COLO668 (cell line): Measurements from ENCODE around the gene DHFR.
"Not testable (repeated sequence)": the region's sequence is repeated elsewhere in the genome, so short reads cannot be mapped to it uniquely, and the experiment has no call there.

Source experiments
- DNase-seq: peaks from one replicate; lab custom pipeline; 2025; ENCODE audit not compliant: unreplicated experiment; lab: John Stamatoyannopoulos, UW

Gene DHFR

DNA sequence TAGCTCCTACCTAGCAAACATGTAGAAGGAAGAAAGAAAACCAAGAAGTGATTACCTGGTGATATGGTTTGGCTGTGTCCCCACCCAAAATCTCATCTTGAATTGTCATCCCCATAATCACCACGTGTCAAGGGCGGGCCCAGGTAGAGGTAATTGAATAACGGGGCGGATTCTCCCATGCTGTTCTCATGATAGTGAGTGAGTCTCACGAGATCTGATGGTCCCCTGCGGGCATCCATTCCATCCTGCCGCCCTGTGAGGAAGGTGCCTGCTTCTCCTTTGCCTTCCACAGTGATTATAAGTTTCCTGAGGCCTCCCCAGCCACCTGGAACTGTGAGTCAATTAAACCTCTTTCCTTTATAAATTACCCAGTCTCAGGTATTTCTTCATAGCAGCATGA is 57.3 kb downstream of the DHFR start:
- no peak for DNase-seq

DNA sequence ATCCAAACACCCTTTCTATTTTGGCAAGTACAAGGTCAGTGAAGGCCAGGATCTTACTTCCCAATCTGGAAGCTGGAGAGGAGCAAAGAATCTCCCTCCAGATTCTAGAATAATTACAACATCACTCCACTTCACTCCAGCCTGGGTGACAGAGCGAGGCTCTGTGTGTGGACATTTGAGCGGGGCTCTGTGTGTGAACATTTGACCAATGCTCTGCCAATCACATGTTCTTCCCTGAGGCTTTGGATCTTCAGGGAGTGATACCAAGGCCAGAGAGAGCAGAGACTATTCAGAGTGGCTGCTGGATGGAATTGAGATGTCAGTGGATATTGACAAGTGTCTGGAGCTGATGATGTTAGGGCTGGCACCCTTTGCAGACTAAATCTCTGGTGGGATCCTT is 60.0 kb downstream of the DHFR start:
- no peak for DNase-seq

DNA sequence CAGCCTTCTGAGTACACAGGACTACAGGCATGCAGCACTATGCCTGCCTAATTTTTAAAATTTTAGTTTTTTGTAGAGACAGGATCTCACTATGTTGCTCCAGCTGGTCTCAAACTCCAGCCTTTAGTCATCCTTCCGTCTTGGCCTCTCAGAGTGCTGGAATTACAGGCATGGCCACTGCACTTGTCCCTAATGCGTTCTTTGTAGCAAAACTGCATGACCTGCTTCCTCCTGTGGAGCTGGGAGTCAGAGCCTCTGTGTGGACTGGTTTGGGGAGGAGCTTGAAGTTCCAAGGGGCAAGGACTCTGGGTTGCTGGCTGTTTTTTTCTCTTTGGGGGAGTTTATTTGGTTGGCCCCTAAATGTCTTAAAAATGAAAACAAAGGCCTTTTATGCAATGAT is 62.0 kb downstream of the DHFR start:
- DNase-seq: no peak

DNA sequence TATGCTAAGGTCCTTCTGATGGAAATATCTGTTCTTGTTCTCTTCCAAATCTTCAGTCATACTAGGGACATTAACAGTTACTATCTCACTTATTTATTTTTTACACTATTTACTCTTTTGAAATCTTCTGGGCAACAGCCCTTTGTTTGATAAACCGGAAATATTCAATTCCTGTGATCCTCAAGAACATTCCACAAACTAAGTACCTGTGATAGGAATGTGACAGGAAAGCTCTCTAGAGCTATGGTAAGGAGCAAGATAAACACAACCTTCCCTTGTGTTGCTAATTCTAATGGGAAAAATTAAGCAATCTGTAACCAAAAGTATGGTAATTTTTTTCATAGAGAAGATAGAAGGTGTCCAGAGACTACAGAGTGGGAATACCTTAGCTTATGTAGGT is 62.7 kb downstream of the DHFR start:
- DNase-seq: no peak

DNA sequence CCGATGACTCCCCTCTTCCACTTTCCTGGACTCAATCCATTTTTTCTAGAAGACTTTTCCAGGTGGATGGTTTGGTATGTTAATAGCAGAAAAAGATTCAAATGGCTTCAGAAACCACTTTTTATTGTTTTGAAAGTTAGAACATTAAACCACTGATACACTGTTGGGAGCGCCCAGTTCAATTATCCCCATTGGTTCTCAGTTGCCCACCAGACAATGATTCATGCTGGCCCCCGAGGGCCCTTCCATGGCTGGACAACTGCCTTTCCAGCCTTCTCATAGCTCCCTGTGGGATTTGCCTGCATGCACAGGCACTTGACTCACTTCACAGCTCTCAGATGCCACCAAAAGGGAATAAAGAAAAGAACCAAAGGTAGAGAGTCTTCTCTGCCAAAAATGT is 63.4 kb downstream of the DHFR start:
- DNase-seq: no peak

DNA sequence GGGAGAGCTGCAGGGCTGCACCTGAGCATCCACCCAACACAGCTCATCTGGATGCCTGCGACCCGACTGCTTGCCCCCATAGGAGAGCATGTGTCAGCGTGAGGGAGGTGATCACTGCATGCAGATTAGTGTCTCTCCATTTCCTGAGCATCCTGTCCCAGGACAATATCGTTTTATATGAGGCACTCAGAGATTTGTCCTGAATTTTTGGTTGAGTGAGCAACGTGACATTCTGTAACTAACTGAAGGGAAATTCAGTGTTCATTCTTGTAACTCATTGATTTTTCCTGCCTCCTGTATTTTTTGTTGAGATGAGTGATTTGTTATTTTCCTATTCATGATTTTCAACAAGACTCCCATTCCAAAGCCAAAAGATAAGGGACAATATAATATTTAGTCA is 64.0 kb downstream of the DHFR start:
- DNase-seq: no peak

DNA sequence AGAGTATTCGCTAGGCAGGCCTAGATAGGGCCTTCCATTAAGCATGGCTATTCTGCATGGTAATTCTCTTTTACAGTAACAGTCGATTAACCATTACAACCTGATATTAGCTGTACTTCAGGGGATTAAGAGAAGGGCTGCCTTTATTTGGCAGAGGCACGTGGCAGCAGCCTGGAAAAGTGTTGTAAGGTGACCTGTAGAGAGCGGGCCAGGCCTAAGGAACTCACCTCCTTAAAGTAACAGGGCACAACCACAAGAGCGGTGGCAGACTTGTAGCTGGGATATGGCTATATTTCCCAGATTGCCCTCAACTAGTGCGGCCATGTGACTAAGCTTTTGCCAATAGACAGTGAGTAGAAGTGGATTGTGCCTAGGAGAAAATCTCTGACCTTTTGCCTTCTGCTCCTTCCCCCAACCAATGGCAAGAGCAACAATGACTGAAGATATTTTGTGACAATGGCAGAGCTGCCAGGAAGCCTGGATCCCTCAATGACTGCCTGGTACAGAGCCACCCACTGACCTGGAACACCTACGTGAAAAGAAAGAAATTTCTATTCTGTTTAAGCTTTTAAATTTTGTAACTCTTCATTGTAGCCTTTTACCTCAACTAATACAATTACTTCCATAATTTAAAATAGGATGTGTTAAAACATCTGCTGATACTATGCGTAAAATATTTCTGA is 65.8 kb downstream of the DHFR start:
- DNase-seq: no peak

DNA sequence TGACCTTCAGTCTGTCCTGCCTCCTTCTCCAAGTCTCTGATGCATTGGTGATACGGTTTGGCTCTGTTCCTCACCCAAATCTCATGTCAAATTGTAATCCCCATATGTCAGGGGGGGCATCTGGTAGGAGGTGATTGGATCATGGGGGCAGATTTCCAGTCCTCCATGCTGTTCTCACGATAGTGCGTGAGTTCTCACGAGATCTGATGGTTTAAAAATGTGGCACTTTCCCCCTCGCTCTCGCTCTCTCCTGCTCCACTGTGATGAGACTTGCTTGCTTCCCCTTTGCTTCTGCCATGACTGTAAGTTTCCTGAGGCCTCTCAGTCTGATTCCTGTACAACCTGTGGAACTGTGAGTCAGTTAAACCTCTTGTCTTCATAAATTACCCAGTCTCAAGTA is 70.0 kb downstream of the DHFR start:
- no peak for DNase-seq

DNA sequence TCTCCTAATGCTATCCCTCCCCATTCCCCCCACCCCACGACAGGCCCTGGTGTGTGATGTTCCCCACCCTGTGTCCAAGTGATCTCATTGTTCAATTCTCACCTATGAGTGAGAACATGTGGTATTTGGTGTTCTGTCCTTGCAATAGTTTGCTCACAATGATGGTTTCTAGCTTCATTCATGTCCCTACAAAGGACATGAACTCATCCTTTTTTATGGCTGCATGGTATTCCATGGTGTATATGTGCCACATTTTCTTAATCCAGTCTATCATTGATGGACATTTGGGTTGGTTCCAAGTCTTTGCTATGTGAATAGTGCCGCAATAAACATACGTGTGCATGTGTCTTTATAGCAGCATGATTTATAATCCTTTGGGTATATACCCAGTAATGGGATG is 74.5 kb downstream of the DHFR start:
- DNase-seq: not testable (repeated sequence)

DNA sequence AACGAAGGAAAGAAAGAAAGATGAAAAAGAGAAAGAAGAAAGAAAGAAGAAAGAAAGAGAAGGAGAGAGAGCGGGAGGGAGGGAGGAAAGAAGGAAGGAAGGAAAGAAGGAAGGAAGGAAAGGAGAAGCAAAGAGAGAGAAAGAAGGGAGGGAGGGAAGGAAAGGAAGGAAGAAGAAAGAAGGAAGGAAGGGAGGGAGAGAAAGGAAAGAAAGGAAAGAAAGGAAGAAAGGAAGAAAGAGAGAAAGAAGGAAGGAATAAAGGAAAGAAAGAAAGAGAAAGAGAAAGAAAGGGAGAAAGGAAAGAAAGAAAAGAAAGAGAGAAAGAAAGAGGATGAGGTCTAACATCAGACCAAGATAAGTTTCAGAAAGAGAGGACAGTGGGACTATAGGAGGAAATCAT is 75.7 kb downstream of the DHFR start:
- no peak for DNase-seq

DNA sequence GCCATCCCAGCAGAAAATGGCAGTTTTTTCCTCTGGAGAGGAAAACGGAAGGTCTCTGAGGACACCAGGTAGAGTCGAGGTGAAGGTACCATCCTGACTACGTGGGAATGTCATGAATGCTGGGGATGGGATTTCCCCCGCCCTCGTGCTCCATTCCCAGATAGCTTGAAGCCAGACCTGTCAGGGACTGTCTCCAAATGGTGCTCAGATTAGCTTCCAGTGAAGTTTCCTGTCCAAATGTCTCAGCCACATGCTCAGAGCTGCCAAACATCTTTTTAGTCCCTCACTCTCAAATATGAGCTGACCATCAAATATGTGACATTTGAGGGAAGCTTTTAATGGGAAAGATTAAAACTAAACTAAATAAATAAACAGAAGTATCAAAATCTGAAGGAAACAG is 77.1 kb downstream of the DHFR start:
- no peak for DNase-seq

DNA sequence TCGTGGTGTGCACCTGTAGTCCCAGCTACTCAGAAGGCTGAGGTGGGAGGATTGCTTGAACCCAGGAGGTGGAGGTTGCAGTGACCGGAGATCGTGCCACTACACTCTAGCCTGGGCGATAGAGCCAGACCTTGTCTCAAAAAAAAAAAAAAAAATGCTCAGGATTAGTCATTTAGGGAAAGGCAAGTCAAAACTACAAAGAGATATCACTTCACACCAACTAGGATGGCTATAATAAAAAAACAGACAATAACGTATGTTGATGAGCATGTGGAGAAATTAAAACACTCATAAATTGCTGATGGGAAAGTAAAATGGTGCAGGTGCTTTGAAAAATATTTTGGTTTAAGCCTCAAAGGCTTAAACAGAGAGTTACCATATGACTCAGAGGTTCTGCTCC is 78.4 kb downstream of the DHFR start:
- no peak for DNase-seq
